Vagina (tissue), 2 donors: ENCODE results near the gene SPART.

ENCODE experiments used
- POLR2A ChIP-seq, 2 donors: fragments of 450-650 bp; IDR thresholded peaks; one replicate each; pipeline ENCODE4 v1.6.1; 2017; ENCODE audit warnings: antibody characterized with exemption in 2 of 2, mild to moderate bottlenecking in 2 of 2, moderate library complexity in 2 of 2
- TF ChIP-seq, protein P1 (sequence below), 3 experiments: fragments of 450-650 bp in 2 of 3; fragments of 200-600 bp in 1 of 3; sonication (generic) in 1 of 3; IDR thresholded peaks; one replicate each; pipeline ENCODE4 v1.5.1; 2017 to 2019; ENCODE audit warnings: antibody characterized with exemption in 3 of 3, mild to moderate bottlenecking in 2 of 3, moderate library complexity in 2 of 3

DNA sequence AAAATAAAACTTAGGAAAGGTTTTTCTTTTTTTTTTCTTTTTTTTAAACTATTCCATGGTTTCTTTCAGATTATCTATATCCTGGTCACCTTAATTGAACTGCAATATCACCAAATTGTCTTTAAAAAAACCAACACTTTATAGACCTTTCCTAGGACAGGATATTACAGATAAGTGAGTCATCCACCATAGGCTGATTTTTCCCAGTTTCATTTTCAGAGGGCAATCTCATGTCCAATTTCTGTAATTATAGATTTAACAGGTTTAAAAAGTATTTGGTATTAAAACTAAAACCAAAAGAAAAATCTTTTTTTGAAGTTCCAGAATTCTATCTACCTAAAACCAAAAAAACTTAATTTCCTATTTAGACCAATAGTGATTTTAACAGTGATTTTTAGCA, 13.2 kb downstream of the SPART start:
- no peak for TF ChIP-seq POLR2A (IDR thresholded peaks at IDR 0.05)
- TF ChIP-seq, protein P1, sequence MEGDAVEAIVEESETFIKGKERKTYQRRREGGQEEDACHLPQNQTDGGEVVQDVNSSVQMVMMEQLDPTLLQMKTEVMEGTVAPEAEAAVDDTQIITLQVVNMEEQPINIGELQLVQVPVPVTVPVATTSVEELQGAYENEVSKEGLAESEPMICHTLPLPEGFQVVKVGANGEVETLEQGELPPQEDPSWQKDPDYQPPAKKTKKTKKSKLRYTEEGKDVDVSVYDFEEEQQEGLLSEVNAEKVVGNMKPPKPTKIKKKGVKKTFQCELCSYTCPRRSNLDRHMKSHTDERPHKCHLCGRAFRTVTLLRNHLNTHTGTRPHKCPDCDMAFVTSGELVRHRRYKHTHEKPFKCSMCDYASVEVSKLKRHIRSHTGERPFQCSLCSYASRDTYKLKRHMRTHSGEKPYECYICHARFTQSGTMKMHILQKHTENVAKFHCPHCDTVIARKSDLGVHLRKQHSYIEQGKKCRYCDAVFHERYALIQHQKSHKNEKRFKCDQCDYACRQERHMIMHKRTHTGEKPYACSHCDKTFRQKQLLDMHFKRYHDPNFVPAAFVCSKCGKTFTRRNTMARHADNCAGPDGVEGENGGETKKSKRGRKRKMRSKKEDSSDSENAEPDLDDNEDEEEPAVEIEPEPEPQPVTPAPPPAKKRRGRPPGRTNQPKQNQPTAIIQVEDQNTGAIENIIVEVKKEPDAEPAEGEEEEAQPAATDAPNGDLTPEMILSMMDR (IDR thresholded peaks at IDR 0.05) = no peak
